ENCODE data around the gene GABRA5. TPM values are rescaled to one million over a fixed set of nuclear protein-coding genes. Genes with fewer than 3 reads are reported as not detected.

The GABRA5 gene
- total and polyA plus RNA-seq, 2 experiments from 2014 or later = 11.5 to 25.9 TPM

GRCh38 chr15:26954403-26954802 is 87.5 kb downstream of the GABRA5 start:
- no peak for ATAC-seq

More at GRCh38 chr15:26954403-26954802, 87.5 kb downstream of the GABRA5 start:
- Histone ChIP-seq H3K4me3 (no peak overlapping the region), H3K4me1 (ENCODE audit: insufficient read depth) (no peaks in the 10 kb centered on the region), H3F3A (replicated peaks; ENCODE audit: low read depth) (no peaks in the 10 kb centered on the region), H2AFZ (no peak overlapping the region), H3K79me2 (replicated peaks; ENCODE audit: insufficient read depth) (no peaks in the 10 kb centered on the region), H3K27ac (ENCODE audit: low read depth) (no peak overlapping the region), H3K9me2 (ENCODE audit: insufficient read depth) (no peaks in the 10 kb centered on the region), H4K20me1 (replicated peaks; ENCODE audit: insufficient read depth) (no peaks in the 10 kb centered on the region), H3K4me2 (no peak overlapping the region), H3K36me3 (ENCODE audit: insufficient read depth) (peaks cover 5% of the 10 kb centered on the region; the same call in 1 of the 2 replicates), H3K27me3 (ENCODE audit: insufficient read depth) (no peaks in the 10 kb centered on the region)
- Mint-ChIP-seq H3K27ac (no peak overlapping the region), H3K27me3 (ENCODE audit: insufficient read depth, low read depth, poor library complexity) (peaks cover 2% of the 10 kb centered on the region), H3K9me3 (peaks cover 14% of the 10 kb centered on the region), H3K4me3 (no peak overlapping the region), H3K4me1 (no peaks in the 10 kb centered on the region), H3K36me3 (ENCODE audit: low read depth) (no peaks in the 10 kb centered on the region)
- TF ChIP-seq ZNF462 (CRISPR knock-in tag; IDR thresholded peaks at IDR 0.05) (no peak), ETS1 (IDR thresholded peaks at IDR 0.05) (no peak), CREB1 (CRISPR knock-in tag; IDR thresholded peaks at IDR 0.05; ENCODE audit: low read depth) (no peak), NANOG (IDR thresholded peaks at IDR 0.05; ENCODE audit: borderline replicate concordance) (no peak), STAT1 (IDR thresholded peaks at IDR 0.05; ENCODE audit: unreplicated experiment) (no peak), CTCF (conservative IDR thresholded peaks at IDR 0.05; ENCODE audit: low read depth in 2 of 2) (no peak), ZNF331 (CRISPR knock-in tag; IDR thresholded peaks at IDR 0.05; ENCODE audit: low read depth) (no peak), EZH2phosphoT487 (IDR thresholded peaks at IDR 0.05; ENCODE audit: unreplicated experiment) (no peak), JUNB (IDR thresholded peaks at IDR 0.05; ENCODE audit: unreplicated experiment) (no peak), EZH2 (IDR thresholded peaks at IDR 0.05; ENCODE audit: low read depth, unreplicated experiment) (no peak), POLR2AphosphoS5 (IDR thresholded peaks at IDR 0.05; ENCODE audit: low read depth) (no peak), REST (IDR thresholded peaks at IDR 0.05; ENCODE audit: unreplicated experiment) (no peak), ZNF114 (CRISPR knock-in tag; IDR thresholded peaks at IDR 0.05) (no peak)
- no peak for DNase-seq (ENCODE audit: low spot score)

All from GM23338 (cell line).